GM12878 (cell line): Measurements from ENCODE around the gene PAQR7.

Source experiments
- ATF7 ChIP-seq: fragments of 450-650 bp; IDR thresholded peaks from 2 replicates; pipeline ENCODE4 v1.6.1; 2016; ENCODE audit warnings: low read depth, mild to moderate bottlenecking
- BMI1 ChIP-seq: fragments of 450-650 bp; IDR thresholded peaks from 2 replicates; pipeline ENCODE4 v1.6.1; 2016; ENCODE audit warnings: mild to moderate bottlenecking, moderate library complexity, borderline replicate concordance
- EP300 ChIP-seq, 2 experiments: fragments of 150-350 bp in 1 of 2; IDR thresholded peaks; 2 replicates each; pipeline ENCODE4 v1.6.1; 2011 to 2012; ENCODE audit warnings: low read depth in 2 of 2, low read length in 2 of 2, borderline replicate concordance in 1 of 2, improper control_type of control experiment in 1 of 2, inconsistent platforms in 1 of 2; ENCODE audit not compliant: control insufficient read depth in 1 of 2
- IKZF2 ChIP-seq, 2 experiments: fragments of 450-650 bp; IDR thresholded peaks; 2 replicates each; pipeline ENCODE4 v1.6.1; 2017; ENCODE audit warnings: mild to moderate bottlenecking in 2 of 2, moderate library complexity in 2 of 2
- POLR2A ChIP-seq: IDR thresholded peaks from 2 replicates; pipeline ENCODE4 v1.6.1; 2011; ENCODE audit warnings: low read depth, mild to moderate bottlenecking, low read length
- RUNX3 ChIP-seq: IDR thresholded peaks from 2 replicates; pipeline ENCODE4 v1.6.1; 2012; ENCODE audit warnings: low read length, inconsistent platforms
- TAF1 ChIP-seq: IDR thresholded peaks from 2 replicates; pipeline ENCODE4 v1.6.1; 2011; ENCODE audit warnings: mild to moderate bottlenecking, low read depth, low read length, borderline replicate concordance
- YBX1 ChIP-seq: fragments of 450-650 bp; IDR thresholded peaks from 2 replicates; pipeline ENCODE4 v1.6.1; 2016; ENCODE audit warnings: antibody characterized with exemption
- TF ChIP-seq, protein P1 (sequence below): fragments of 450-650 bp; formaldehyde crosslinking; IDR thresholded peaks from 2 replicates; pipeline ENCODE4 v1.4.0; 2020; ENCODE audit warnings: mild to moderate bottlenecking, moderate library complexity
- TF ChIP-seq, protein P2 (sequence below), 3 experiments: IDR thresholded peaks in 2 of 3; conservative IDR thresholded peaks in 1 of 3; 2 replicates each; pipeline ENCODE4 v1.5.1; 2011; ENCODE audit warnings: low read depth in 3 of 3, low read length in 3 of 3, mild to moderate bottlenecking in 3 of 3, control low read depth in 2 of 3, moderate library complexity in 2 of 3, inconsistent platforms in 1 of 3, mixed read lengths in 1 of 3; ENCODE audit not compliant: control insufficient read depth in 2 of 3, insufficient read depth in 1 of 3; ENCODE audit errors: extremely low read depth in 1 of 3
- TF ChIP-seq, protein P3 (sequence below): IDR thresholded peaks from 2 replicates; pipeline ENCODE4 v1.6.1; 2012; ENCODE audit warnings: low read depth, low read length, improper control_type of control experiment

DNA sequence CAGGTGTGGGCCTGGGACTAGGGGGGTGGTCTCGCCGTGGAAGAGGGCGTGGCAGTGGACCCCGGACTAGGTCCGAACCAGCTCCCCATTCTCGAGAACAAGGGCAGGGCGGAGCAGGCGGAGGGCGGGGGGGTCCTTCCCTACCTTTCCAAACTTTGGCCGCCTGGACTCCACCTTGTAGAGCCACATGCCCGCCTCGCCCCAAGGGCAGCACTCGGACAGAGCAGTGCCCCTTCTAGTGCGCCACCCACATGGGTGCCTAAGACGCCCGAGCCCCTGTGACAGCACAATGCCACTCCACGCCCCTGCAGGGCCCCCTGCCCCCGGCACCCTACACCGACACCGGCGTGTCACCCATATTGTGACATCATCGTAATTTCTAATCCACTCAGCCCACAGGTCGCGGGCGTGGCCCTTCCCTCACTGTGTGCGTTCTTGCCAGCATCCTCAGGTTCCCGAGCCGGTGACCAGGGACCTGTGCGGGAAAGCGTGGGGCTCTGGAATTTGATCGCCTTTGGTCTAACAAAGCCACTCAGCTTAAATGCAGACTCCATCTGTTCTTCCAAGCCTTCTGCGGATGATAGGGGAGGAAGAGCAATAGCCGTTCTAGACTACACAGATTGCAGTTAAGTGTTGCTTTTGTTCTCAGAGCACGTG lies 31.3 kb upstream of the PAQR7 start:
- no peak for TF ChIP-seq BMI1
- TF ChIP-seq, protein P1, sequence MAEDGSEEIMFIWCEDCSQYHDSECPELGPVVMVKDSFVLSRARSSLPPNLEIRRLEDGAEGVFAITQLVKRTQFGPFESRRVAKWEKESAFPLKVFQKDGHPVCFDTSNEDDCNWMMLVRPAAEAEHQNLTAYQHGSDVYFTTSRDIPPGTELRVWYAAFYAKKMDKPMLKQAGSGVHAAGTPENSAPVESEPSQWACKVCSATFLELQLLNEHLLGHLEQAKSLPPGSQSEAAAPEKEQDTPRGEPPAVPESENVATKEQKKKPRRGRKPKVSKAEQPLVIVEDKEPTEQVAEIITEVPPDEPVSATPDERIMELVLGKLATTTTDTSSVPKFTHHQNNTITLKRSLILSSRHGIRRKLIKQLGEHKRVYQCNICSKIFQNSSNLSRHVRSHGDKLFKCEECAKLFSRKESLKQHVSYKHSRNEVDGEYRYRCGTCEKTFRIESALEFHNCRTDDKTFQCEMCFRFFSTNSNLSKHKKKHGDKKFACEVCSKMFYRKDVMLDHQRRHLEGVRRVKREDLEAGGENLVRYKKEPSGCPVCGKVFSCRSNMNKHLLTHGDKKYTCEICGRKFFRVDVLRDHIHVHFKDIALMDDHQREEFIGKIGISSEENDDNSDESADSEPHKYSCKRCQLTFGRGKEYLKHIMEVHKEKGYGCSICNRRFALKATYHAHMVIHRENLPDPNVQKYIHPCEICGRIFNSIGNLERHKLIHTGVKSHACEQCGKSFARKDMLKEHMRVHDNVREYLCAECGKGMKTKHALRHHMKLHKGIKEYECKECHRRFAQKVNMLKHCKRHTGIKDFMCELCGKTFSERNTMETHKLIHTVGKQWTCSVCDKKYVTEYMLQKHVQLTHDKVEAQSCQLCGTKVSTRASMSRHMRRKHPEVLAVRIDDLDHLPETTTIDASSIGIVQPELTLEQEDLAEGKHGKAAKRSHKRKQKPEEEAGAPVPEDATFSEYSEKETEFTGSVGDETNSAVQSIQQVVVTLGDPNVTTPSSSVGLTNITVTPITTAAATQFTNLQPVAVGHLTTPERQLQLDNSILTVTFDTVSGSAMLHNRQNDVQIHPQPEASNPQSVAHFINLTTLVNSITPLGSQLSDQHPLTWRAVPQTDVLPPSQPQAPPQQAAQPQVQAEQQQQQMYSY (CRISPR knock-in tag): no peak
- TF ChIP-seq, protein P2, sequence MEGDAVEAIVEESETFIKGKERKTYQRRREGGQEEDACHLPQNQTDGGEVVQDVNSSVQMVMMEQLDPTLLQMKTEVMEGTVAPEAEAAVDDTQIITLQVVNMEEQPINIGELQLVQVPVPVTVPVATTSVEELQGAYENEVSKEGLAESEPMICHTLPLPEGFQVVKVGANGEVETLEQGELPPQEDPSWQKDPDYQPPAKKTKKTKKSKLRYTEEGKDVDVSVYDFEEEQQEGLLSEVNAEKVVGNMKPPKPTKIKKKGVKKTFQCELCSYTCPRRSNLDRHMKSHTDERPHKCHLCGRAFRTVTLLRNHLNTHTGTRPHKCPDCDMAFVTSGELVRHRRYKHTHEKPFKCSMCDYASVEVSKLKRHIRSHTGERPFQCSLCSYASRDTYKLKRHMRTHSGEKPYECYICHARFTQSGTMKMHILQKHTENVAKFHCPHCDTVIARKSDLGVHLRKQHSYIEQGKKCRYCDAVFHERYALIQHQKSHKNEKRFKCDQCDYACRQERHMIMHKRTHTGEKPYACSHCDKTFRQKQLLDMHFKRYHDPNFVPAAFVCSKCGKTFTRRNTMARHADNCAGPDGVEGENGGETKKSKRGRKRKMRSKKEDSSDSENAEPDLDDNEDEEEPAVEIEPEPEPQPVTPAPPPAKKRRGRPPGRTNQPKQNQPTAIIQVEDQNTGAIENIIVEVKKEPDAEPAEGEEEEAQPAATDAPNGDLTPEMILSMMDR (IDR thresholded peaks at IDR 0.05 in 2 of 3, conservative IDR thresholded peaks at IDR 0.05 in 1 of 3; ENCODE audit: control insufficient read depth in 2 of 3, extremely low read depth in 1 of 3, insufficient read depth in 1 of 3, low read depth in 3 of 3, low read length in 3 of 3): no peak
- TF ChIP-seq POLR2A: no peak
- no peak for TF ChIP-seq EP300 (IDR thresholded peaks at IDR 0.05; ENCODE audit: borderline replicate concordance in 1 of 2, control insufficient read depth in 1 of 2, low read depth in 2 of 2, low read length in 2 of 2)
- TF ChIP-seq IKZF2 (IDR thresholded peaks at IDR 0.05): no peak
- TF ChIP-seq TAF1: no peak
- TF ChIP-seq ATF7: 0 out of 2 replicates have a peak, but pooled peaks have one; percentile 12
- TF ChIP-seq YBX1: no peak
- TF ChIP-seq, protein P3, sequence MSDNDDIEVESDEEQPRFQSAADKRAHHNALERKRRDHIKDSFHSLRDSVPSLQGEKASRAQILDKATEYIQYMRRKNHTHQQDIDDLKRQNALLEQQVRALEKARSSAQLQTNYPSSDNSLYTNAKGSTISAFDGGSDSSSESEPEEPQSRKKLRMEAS: no peak
- no peak for TF ChIP-seq RUNX3
